Stimulated activated effector memory CD8-positive, alpha-beta T cell treated with anti-CD3 and anti-CD28 coated beads, Interleukin-12 subunit alpha, Interleukin-12 subunit beta, amount 100 ng/mL, for 72 hours (primary cell): ENCODE measurements around the gene B3GLCT.

Experiments
- ATAC-seq: fragments of 150-1000 bp; cut with Tn5 transposase; 2 replicates; pipeline ENCODE4 v1.10.0; 2021
- DNase-seq, 2 donors: peaks; one replicate each; pipeline ENCODE4 v3.0.0; 2021 to 2022; ENCODE audit warnings: low spot score in 2 of 2
- H3K27ac Mint-ChIP-seq: one replicate; pipeline ENCODE4 v1.8.0; 2022; ENCODE audit warnings: mild to moderate bottlenecking, mixed read lengths
- H3K36me3 Mint-ChIP-seq: one replicate; pipeline ENCODE4 v1.8.0; 2022; ENCODE audit warnings: mild to moderate bottlenecking, mixed read lengths
- H3K4me1 Mint-ChIP-seq: one replicate; pipeline ENCODE4 v1.8.0; 2022; ENCODE audit warnings: mixed read lengths
- H3K4me3 Mint-ChIP-seq: one replicate; pipeline ENCODE4 v1.8.0; 2022; ENCODE audit warnings: mild to moderate bottlenecking, mixed read lengths
- H3K9me3 Mint-ChIP-seq: one replicate; pipeline ENCODE4 v1.8.0; 2022; ENCODE audit warnings: mixed read lengths

Gene B3GLCT

DNA sequence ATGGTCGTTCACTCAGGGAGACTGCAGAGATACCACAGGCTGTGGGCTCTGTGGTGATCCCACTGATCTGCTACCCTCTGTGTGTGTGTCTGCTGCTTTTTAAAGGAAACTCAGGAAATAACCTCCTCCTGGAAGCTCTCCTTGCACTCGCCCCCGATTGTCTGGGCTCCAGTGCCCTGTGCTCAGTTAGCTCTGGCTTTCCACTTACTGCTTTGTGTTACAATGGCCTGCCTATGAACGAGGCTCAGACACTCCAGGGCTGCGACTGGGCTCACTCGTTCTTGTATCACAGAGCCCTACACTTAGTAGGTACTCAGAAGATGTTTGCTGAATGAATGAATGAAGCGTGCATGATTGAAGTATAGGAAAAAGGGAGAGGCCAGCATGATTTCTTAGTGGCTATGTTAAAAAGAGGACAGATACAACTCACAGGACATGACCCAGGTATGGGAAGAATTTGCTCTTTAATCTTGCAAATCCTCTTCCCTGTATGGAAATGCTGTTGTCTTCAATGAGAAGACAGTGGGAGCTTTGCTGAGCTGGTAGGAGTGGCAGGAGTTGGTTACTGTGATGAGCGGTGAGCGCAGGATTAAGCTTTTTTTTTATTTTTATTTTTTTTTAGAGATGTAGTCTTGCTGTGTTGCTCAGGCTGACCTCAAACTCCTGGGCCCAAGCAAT lies 26.4 kb downstream of the B3GLCT start:
- DNase-seq (no peak), ATAC-seq (no peak)
- Mint-ChIP-seq H3K4me3 (no peak overlapping the region), H3K36me3 (no peaks in the 10 kb centered on the region), H3K27ac (no peak overlapping the region), H3K4me1 (no peaks in the 10 kb centered on the region), H3K9me3 (no peaks in the 10 kb centered on the region)

DNA sequence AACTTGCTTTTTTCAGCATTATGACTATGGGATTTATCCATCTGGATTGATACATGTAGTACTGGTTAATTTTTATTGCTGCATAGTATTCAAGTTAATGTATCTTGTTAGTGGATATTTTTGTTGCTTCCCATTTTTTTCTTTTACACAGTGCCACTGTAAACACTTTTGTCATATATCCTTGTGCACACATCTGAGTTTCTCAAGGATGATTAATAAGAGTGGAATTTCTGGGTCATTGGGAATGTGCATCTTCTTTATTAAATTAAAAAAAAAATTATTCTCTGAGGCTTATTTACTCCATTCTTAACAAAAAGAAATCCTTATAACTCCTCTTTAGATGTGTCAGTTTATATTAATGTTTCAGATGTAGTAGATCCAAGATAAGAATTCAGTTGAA lies 27.3 kb downstream of the B3GLCT start:
- DNase-seq (no peak), ATAC-seq (no peak)
- H3K36me3 Mint-ChIP-seq, result no peaks in the 10 kb centered on the region
- no peaks in the 10 kb centered on the region for H3K4me1 Mint-ChIP-seq
- H3K9me3 Mint-ChIP-seq, result no peaks in the 10 kb centered on the region
- H3K4me3 Mint-ChIP-seq, result no peak overlapping the region
- no peak overlapping the region for H3K27ac Mint-ChIP-seq

DNA sequence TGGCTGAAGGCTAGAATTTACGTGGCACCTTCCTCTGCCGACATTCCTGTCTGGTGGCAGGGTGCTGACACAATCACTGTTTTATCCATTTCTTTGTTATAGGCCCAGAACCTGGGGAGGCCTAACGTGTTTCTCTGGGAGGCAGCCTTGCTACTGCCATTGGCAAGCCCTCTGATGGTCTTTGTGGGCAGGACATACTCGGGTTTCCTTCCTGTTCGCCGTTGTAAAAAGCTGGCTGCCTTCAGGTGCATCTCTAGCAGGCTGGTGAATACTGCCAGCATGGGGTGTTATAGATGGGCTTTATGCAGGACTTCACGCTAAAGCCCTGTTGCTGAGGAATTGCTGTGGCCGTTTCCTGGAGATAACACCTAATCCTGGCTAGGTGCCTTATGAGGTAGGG lies 28.1 kb downstream of the B3GLCT start:
- H3K4me3 Mint-ChIP-seq, result no peak overlapping the region
- no peaks in the 10 kb centered on the region for H3K36me3 Mint-ChIP-seq
- H3K9me3 Mint-ChIP-seq, result no peaks in the 10 kb centered on the region
- H3K27ac Mint-ChIP-seq, result no peak overlapping the region
- ATAC-seq (no peak), DNase-seq (no peak)
- no peaks in the 10 kb centered on the region for H3K4me1 Mint-ChIP-seq

DNA sequence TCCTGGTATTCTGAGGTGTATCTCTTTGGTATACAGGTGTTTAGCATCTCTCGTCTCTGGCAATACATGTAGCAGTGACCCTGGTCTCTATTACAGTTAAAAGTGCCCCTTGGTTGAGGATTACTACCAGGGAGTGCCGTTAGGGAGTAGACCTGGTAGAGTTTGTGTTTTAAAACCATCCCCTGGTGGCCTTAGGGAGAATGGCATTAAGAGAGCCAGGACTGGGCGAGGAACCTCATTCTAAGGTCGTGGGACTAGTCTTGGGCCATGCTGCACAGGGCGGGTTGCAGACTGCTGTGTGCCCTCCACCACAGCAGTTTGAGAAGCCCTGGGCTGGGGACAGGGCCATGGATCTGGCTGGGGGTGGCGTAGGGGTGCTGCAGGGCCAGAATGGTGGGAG lies 35.0 kb downstream of the B3GLCT start:
- no peaks in the 10 kb centered on the region for H3K36me3 Mint-ChIP-seq
- H3K9me3 Mint-ChIP-seq, result no peaks in the 10 kb centered on the region
- no peaks in the 10 kb centered on the region for H3K4me1 Mint-ChIP-seq
- H3K27ac Mint-ChIP-seq, result no peak overlapping the region
- ATAC-seq (peak; percentile 40), DNase-seq (no peak)
- no peak overlapping the region for H3K4me3 Mint-ChIP-seq

DNA sequence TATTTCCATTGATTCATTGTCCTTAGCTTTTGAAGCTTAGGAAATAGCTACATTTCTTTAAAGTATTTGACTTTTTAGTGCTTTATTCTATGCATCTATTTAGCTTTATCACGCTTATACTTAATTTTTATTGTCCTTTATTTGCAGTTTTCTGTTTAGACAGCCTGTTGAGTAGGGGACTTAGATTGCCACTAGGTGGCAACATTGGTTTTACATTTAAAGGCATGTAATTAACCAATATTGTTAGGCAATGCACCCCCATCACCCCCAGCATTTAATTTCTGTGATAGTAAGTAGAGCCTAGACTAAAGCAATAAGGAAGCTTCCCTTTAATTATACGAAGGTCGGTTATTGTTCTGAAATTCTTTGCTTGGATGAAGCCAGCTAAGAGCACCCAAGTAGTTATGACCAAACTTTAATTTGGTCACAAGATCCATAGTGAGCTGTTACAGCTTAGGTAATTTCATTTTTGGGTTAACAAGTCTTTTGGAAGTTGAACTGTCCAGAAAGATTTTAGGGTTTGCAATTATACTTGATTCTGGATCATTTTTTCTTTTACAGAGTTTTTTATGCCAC lies 36.5 kb downstream of the B3GLCT start:
- H3K9me3 Mint-ChIP-seq, result no peaks in the 10 kb centered on the region
- DNase-seq, result no peak
- no peaks in the 10 kb centered on the region for H3K36me3 Mint-ChIP-seq
- no peak for ATAC-seq
- H3K4me1 Mint-ChIP-seq, result no peaks in the 10 kb centered on the region
- no peak overlapping the region for H3K4me3 Mint-ChIP-seq
- H3K27ac Mint-ChIP-seq, result no peak overlapping the region

DNA sequence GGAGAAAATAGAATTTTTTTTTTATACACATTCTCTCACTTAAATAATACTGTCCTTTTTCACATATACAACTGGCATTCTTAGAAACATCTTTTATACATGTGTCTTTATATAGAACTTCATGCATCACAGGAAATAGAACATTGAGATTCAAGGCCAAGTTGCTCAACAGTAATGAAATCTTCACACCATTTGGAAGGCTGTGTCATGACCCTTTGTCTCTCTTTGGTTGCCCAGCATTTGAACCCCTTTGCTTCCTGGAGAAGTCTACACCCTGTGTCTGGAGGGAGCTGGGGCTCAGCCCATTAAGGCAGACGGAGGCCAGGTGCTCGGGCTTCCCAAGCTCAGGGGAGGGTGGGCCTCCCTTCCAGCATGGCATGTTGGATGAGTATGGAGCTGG lies 41.1 kb downstream of the B3GLCT start:
- H3K4me1 Mint-ChIP-seq, result no peaks in the 10 kb centered on the region
- ATAC-seq (no peak), DNase-seq (no peak)

DNA sequence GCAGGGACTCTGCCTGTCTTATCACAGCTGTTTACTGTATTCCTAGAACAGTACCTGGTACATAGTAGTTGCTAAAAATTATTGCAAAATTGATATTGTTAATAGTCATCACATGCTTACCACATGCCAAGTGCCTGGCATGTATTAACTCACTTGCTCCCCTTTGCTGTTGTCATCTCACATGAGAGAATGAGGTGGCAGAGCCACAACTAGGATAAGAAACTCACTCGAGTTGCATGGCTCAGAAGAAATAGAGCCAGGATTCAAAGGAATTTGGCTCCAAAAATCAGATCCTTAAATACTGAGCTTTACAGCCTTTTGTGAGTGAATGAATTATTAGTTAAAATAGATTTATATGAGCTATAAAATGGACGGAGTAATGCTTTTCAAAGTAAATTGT lies 42.6 kb downstream of the B3GLCT start:
- H3K4me1 Mint-ChIP-seq, result no peaks in the 10 kb centered on the region
- H3K4me3 Mint-ChIP-seq, result no peak overlapping the region

More for the DNA sequence above, 41.1 kb downstream of the B3GLCT start:
- Mint-ChIP-seq H3K27ac (no peak overlapping the region), H3K36me3 (no peaks in the 10 kb centered on the region), H3K9me3 (no peaks in the 10 kb centered on the region), H3K4me3 (no peak overlapping the region)

DNA sequence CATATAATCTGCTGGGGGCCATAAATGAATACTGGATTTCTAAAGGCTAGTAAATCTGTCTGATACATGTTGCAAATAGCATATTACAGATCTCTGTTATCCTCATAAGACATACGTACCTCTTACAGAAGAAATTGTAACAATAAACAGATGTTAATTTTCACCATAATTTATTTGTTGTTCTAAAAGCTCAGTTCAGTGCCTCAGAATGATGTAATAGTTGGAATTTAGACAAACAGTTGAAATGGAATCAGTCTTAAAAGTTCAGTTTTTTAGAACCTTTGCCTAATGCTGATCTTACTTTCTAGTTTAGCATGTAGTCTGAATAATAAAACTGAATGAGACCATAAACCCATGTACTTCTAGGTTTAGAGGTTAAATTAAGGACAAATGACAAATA lies 43.1 kb downstream of the B3GLCT start:
- Mint-ChIP-seq H3K27ac (no peak overlapping the region), H3K4me3 (no peak overlapping the region), H3K9me3 (no peaks in the 10 kb centered on the region), H3K4me1 (no peaks in the 10 kb centered on the region), H3K36me3 (peaks cover 7% of the 10 kb centered on the region)
- DNase-seq (no peak), ATAC-seq (no peak)

More for the DNA sequence above, 42.6 kb downstream of the B3GLCT start:
- DNase-seq, result no peak
- H3K27ac Mint-ChIP-seq, result no peak overlapping the region
- H3K36me3 Mint-ChIP-seq, result peaks cover 7% of the 10 kb centered on the region
- H3K9me3 Mint-ChIP-seq, result no peaks in the 10 kb centered on the region
- no peak for ATAC-seq

DNA sequence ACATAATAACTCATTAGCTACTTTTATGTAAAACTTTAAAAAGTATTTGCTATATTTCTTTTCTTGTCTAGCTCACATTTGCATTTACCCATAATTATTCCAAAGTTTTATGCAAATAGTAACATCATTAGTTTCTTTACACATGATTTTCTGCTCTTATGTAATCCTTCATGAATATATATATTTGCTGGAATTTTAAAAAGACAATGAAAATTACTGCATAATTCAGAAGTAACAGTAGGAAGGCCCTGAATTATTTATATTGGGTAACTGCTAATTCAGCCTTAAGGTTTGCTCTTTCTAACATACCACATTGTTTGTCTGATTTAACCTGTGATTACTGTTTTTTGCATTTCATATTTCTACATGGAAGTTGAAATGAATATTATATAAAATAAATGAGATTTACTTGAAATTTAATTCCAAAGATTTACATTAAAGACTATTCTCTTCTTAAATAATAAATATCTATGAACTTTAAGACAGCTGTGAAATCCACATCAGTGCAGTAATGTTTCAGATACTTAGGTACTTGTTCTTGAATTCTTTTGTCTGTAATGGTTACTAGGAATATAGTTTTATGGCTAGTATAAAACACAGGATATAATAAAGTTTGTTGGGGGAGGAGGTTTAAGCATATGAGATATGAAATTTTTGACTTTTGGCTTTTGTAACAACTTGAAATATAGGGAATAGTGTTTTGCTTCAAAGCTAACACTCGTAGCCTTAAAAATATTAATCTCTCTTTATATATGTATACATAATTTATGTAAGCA lies 46.0 kb downstream of the B3GLCT start:
- no peak overlapping the region for H3K4me3 Mint-ChIP-seq
- H3K9me3 Mint-ChIP-seq, result no peaks in the 10 kb centered on the region
- no peak for ATAC-seq
- DNase-seq, result no peak
- H3K4me1 Mint-ChIP-seq, result no peaks in the 10 kb centered on the region
- peaks cover 7% of the 10 kb centered on the region for H3K36me3 Mint-ChIP-seq
- H3K27ac Mint-ChIP-seq, result no peak overlapping the region

DNA sequence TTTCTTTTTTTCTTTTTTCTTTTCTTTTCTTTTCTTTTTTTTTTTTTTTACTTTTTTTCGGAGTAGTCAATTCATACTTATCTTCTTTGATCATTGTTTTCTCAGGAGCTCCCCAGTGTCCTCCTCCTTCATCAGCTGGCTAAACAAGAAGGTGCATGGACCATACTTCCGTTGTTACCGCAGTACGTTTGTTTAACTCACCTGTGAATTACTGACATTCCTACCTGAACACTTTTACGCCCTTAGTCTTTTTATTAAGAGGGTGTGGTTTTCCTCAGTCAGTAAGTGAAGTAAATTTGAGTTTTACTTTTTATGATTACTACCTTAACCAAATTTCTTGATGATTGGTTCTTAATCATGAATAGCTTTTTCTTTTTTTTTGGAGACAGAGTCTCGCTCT lies 47.1 kb downstream of the B3GLCT start:
- ATAC-seq (no peak), DNase-seq (no peak)
- Mint-ChIP-seq H3K9me3 (peaks cover 5% of the 10 kb centered on the region), H3K4me3 (no peak overlapping the region), H3K27ac (no peak overlapping the region), H3K4me1 (no peaks in the 10 kb centered on the region), H3K36me3 (peaks cover 7% of the 10 kb centered on the region)

DNA sequence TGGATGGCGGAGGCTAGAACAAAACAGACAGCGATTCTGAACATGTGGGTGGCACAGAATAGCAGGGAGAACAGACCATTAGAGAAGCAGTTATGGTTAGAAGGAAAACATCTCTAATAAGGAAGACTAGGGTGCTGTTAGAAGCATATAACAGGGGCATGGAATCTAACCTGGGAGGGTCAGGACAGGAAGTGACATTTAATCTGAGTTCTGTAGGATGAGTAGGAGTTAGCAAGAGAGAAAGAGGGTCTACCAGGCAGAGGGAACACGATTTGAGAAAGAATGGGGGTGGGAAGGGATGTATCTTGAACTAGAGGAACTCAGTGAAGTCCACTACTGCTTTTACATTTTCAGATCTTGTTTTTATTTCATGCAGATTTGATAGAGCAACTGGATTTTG lies 48.6 kb downstream of the B3GLCT start:
- no peak overlapping the region for H3K4me3 Mint-ChIP-seq
- no peaks in the 10 kb centered on the region for H3K4me1 Mint-ChIP-seq
- peak overlapping the region; percentile 10 for H3K27ac Mint-ChIP-seq
- peaks cover 12% of the 10 kb centered on the region for H3K9me3 Mint-ChIP-seq
- no peak for ATAC-seq
- H3K36me3 Mint-ChIP-seq, result peaks cover 7% of the 10 kb centered on the region
- DNase-seq, result no peak

DNA sequence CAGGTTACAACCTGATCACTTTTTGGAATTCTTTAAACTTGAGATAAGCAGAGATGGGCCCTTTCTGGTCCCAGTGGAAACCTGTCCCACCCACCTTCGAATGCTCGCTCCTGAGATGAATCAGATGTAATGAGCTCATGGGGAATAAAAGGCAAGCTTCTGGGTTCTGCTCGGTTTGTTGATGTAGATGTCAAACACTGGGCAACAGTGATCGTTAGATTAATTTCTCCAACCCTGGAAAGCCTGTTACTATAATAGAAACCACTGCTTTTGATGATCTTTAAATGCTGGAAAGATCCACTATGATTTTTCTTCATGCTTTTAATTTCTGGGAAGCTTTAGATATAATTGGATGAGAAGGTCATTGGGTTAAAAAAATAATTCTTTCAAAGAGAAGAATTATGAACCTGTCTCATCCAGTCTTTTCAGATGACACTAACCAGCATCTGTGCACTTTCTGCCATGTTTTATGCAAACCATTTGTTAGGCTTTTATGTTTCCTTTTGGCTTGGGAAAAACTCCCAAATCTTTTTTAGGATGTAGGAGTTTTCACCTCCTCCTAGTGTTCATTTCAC lies 49.3 kb downstream of the B3GLCT start:
- ATAC-seq (no peak), DNase-seq (no peak)
- Mint-ChIP-seq H3K27ac (no peak overlapping the region), H3K9me3 (peaks cover 12% of the 10 kb centered on the region), H3K36me3 (peaks cover 7% of the 10 kb centered on the region), H3K4me1 (no peaks in the 10 kb centered on the region), H3K4me3 (no peak overlapping the region)

DNA sequence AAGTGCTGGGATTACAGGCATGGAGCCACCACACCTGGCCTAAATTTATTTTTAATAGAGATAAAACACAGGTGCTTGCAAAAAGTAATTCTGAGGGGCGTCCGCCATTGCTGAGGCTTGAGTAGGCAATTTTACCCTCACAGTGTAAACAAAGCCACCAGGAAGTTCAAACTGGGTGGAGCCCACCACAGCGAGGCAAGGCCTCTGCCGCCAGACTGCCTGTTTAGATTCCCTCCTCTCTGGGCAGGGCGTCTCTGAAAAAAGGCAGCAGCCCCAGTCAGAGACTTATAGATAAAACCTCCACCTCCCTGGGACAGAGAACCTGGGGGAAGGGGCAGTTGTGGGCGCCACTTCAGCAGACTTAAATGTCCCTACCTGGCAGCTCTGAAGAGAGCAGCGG lies 50.7 kb downstream of the B3GLCT start:
- DNase-seq, result no peak
- no peaks in the 10 kb centered on the region for H3K4me1 Mint-ChIP-seq
- no peak for ATAC-seq
- no peak overlapping the region for H3K4me3 Mint-ChIP-seq
- H3K36me3 Mint-ChIP-seq, result peaks cover 7% of the 10 kb centered on the region
- H3K9me3 Mint-ChIP-seq, result peaks cover 12% of the 10 kb centered on the region
- H3K27ac Mint-ChIP-seq, result no peak overlapping the region

DNA sequence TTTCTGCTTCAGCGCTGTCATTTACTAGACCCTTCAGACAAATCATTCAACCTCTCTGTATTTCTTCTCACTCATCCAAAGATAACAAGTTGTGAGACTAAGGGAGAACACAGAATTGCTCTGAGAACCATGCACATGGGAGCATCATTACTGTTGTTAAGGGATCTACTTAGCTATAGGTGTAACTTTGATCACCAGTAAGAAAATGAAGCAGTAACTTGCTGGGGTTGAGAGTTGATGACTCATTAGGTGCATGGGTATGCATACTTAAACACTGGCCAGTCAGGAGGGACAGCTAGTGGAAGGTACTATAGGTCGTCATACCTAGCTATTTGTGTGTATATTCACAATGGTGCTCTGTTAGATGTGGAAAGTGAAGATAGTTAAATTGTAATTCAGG lies 61.5 kb downstream of the B3GLCT start:
- Mint-ChIP-seq H3K4me3 (no peak overlapping the region), H3K9me3 (no peaks in the 10 kb centered on the region), H3K4me1 (no peaks in the 10 kb centered on the region), H3K36me3 (no peaks in the 10 kb centered on the region), H3K27ac (no peak overlapping the region)
- DNase-seq, result no peak
- ATAC-seq, result no peak

DNA sequence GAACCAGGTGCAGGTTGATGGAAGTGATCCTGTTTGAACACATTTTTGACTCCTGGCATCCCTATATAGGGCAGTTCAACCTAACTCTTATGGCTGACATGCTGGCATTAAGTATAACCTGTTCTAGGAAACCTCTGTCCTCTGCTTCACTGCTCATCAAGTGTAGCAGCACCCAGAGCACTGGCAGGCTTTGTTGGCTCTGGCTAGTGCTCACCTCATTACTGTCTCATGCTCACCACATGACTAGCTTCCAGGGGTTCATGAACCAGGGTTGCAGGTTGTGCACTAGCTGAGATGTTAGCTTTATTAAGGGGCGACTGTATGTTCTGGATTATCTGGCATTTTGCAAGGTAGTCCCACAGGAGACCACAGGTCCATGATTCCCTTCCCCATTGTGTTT lies 63.6 kb downstream of the B3GLCT start:
- Mint-ChIP-seq H3K36me3 (no peaks in the 10 kb centered on the region), H3K27ac (no peak overlapping the region), H3K9me3 (no peaks in the 10 kb centered on the region), H3K4me3 (no peak overlapping the region), H3K4me1 (no peaks in the 10 kb centered on the region)
- no peak for DNase-seq
- ATAC-seq, result no peak

DNA sequence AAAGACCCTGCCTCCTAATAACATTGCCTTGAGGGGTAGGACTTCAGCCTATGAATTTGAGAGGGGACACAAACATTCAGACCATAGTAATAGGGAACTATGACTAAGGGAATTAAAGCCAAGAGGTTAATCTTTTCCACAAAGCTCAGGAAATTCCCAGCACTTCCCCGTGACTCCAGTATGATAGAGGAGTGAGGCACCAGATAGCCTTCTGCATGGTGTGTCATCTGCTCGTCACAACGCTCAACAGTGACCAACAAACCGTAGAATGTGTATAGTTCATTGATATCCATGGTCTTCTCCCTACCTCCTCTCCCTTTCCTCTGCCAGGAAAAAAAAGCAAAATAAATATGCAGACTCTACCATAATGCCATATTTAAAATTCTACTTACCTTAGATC lies 64.4 kb downstream of the B3GLCT start:
- no peaks in the 10 kb centered on the region for H3K36me3 Mint-ChIP-seq
- DNase-seq (no peak), ATAC-seq (no peak)
- no peaks in the 10 kb centered on the region for H3K9me3 Mint-ChIP-seq
- no peak overlapping the region for H3K4me3 Mint-ChIP-seq
- H3K27ac Mint-ChIP-seq, result no peak overlapping the region
- H3K4me1 Mint-ChIP-seq, result no peaks in the 10 kb centered on the region
